ENCODE data around the gene LONP1.

GRCh38 chr19:5743630-5744029 lies 23.7 kb upstream of the LONP1 start:
- TF ChIP-seq YY1 (IDR thresholded peaks at IDR 0.05; ENCODE audit: insufficient read depth, insufficient read length) = no peak
- no peak for TF ChIP-seq ZNF274 (IDR thresholded peaks at IDR 0.05; ENCODE audit: low read depth, low read length)
